Measurements from ENCODE around the gene TNFAIP2. TPM values are rescaled to one million over a fixed set of nuclear protein-coding genes. Genes with fewer than 3 reads are reported as not detected.

The TNFAIP2 gene
- total RNA-seq, 2 experiments from 2014 or later = not detected

- intact Hi-C loops (cut with micrococcal nuclease; ENCODE audit: unreplicated experiment) = no loop called here
- ChIA-PET CTCF (ENCODE audit: unreplicated experiment) (interaction anchor here (1.0 kb wide), 1 partner anchor 10 kb away, joined by 4 read pairs; no protein-coding TSS in a partner anchor), POLR2A (interaction anchor here (1.7 kb wide), 1 partner anchor 10 kb away, joined by 9 read pairs; no protein-coding TSS in a partner anchor)
- no peak overlapping the region for H2AFZ ChIP-seq (ENCODE audit: low read length)
- DNase-seq (ENCODE audit: low spot score) = no peak
- no peaks in the 10 kb centered on the region for H3K9me2 ChIP-seq (ENCODE audit: insufficient read depth, low read length)
- H3K4me1 ChIP-seq (ENCODE audit: insufficient read depth, low read length, poor library complexity, severe bottlenecking) = peaks cover 5% of the 10 kb centered on the region
- H3K79me2 ChIP-seq (ENCODE audit: insufficient read depth, low read depth, low read length) = no peaks in the 10 kb centered on the region
- no peak overlapping the region for H3K4me2 ChIP-seq (ENCODE audit: low read length)
- TF ChIP-seq EZH2phosphoT487 (IDR thresholded peaks at IDR 0.05; ENCODE audit: borderline replicate concordance, low read depth, low read length) = no peak
- no peaks in the 10 kb centered on the region for H3K36me3 ChIP-seq (ENCODE audit: insufficient read depth, low read length)
- H3K9me3 ChIP-seq (ENCODE audit: low read length) = no peaks in the 10 kb centered on the region
- H3K4me3 ChIP-seq (ENCODE audit: low read depth, low read length, poor library complexity, severe bottlenecking) = no peak overlapping the region
- H4K20me1 ChIP-seq (ENCODE audit: insufficient read depth, low read length) = no peaks in the 10 kb centered on the region
- no TSS peak for BruUV-seq (replicated peaks)
- H3K27ac ChIP-seq (ENCODE audit: low read depth, low read length, poor library complexity, severe bottlenecking) = no peak overlapping the region
These were observed 28.0 kb upstream of the TNFAIP2 start for GRCh38 chr14:103095210-103095778.

DNA sequence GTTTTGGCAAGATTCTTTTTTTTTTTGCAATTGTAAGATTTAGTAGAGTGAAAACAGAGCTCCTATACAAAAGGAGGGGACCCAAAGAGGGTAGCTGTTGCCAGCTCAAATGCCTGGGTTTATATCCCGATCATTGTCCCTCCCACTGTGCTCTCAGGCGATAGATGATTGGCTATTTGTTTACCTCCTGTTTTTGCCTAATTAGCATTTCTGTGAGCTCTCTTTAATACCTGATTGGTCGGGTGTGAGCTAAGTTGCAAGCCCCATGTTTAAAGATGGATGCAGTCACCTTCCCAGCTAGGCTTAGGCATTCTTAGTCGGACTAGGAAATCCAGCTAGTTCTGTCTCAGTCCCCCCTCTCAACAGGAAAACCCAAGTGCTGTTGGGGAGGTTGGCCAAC, 26.9 kb upstream of the TNFAIP2 start:
- H3K79me2 ChIP-seq (ENCODE audit: insufficient read depth, low read depth, low read length) = no peaks in the 10 kb centered on the region
- no TSS peak for BruUV-seq (replicated peaks)
- TF ChIP-seq EZH2phosphoT487 (IDR thresholded peaks at IDR 0.05; ENCODE audit: borderline replicate concordance, low read depth, low read length) = no peak
- TF ChIP-seq, protein P1, sequence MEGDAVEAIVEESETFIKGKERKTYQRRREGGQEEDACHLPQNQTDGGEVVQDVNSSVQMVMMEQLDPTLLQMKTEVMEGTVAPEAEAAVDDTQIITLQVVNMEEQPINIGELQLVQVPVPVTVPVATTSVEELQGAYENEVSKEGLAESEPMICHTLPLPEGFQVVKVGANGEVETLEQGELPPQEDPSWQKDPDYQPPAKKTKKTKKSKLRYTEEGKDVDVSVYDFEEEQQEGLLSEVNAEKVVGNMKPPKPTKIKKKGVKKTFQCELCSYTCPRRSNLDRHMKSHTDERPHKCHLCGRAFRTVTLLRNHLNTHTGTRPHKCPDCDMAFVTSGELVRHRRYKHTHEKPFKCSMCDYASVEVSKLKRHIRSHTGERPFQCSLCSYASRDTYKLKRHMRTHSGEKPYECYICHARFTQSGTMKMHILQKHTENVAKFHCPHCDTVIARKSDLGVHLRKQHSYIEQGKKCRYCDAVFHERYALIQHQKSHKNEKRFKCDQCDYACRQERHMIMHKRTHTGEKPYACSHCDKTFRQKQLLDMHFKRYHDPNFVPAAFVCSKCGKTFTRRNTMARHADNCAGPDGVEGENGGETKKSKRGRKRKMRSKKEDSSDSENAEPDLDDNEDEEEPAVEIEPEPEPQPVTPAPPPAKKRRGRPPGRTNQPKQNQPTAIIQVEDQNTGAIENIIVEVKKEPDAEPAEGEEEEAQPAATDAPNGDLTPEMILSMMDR (conservative IDR thresholded peaks at IDR 0.05; ENCODE audit: low read length) = no peak
- no peaks in the 10 kb centered on the region for H3K36me3 ChIP-seq (ENCODE audit: insufficient read depth, low read length)
- H3K4me2 ChIP-seq (ENCODE audit: low read length) = no peak overlapping the region
- no peak for DNase-seq (ENCODE audit: low spot score)
- ChIA-PET POLR2A (interaction anchor here (0.6 to 1.7 kb wide), 3 partner anchors 9 to 196 kb away, joined by 3 to 9 read pairs (median 4); no protein-coding TSS in a partner anchor), CTCF (ENCODE audit: unreplicated experiment) (interaction anchor here (0.6 to 1.0 kb wide), 2 partner anchors 9 to 350 kb away, joined by 4 read pairs; no protein-coding TSS in a partner anchor)
- H3K27ac ChIP-seq (ENCODE audit: low read depth, low read length, poor library complexity, severe bottlenecking) = no peak overlapping the region
- H4K20me1 ChIP-seq (ENCODE audit: insufficient read depth, low read length) = no peaks in the 10 kb centered on the region
- no peaks in the 10 kb centered on the region for H3K9me3 ChIP-seq (ENCODE audit: low read length)
- intact Hi-C loops (cut with micrococcal nuclease; ENCODE audit: unreplicated experiment) = no loop called here
- H3K9me2 ChIP-seq (ENCODE audit: insufficient read depth, low read length) = no peaks in the 10 kb centered on the region
- no peak overlapping the region for H2AFZ ChIP-seq (ENCODE audit: low read length)
- H3K4me1 ChIP-seq (ENCODE audit: insufficient read depth, low read length, poor library complexity, severe bottlenecking) = peaks cover 16% of the 10 kb centered on the region
- no peak overlapping the region for H3K4me3 ChIP-seq (ENCODE audit: low read depth, low read length, poor library complexity, severe bottlenecking)

DNA sequence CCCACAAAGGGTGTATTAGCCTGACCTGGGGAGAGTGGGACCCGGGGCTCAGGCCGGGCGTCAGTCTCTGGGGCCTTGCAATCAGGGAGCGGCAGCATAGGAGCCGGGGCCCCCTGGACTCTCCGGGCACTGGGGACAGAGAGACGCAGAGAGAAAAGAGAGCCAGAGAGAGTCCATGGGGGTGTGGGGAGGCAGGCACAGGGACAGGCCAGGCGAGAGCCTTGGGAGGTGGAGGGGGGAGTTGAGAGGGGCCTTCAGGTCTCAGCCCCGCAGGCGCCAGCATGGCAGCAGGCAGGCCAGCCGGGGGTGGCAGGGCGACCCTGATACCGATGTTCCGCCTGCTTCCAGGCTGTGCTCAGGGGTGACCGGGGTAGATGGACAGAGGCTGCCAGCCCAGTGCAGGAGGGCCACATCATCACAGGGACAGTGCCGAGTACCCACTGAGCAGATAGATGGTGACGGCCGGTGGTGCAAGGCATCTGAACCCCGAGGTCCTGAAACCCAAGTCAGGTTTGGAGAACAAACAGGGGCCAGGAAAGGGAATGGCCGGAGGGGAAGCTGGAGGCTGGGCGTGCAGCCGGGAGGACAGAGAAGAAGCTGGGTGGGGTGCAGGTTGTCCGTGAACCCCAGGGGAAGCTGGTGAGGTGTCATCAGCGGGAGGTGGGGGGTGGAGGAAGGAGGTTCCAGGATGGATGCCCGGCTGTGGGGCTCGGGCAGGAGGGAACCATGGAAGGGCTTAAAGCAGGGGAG, 25.8 kb upstream of the TNFAIP2 start:
- H3K9me2 ChIP-seq (ENCODE audit: insufficient read depth, low read length) = no peaks in the 10 kb centered on the region
- no peaks in the 10 kb centered on the region for H3K79me2 ChIP-seq (ENCODE audit: insufficient read depth, low read depth, low read length)
- peaks cover 17% of the 10 kb centered on the region for H3K4me1 ChIP-seq (ENCODE audit: insufficient read depth, low read length, poor library complexity, severe bottlenecking)
- H2AFZ ChIP-seq (ENCODE audit: low read length) = no peak overlapping the region
- no peak overlapping the region for H3K27ac ChIP-seq (ENCODE audit: low read depth, low read length, poor library complexity, severe bottlenecking)
- no peaks in the 10 kb centered on the region for H3K9me3 ChIP-seq (ENCODE audit: low read length)
- H4K20me1 ChIP-seq (ENCODE audit: insufficient read depth, low read length) = no peaks in the 10 kb centered on the region
- BruUV-seq (replicated peaks) = no TSS peak
- POLR2A ChIA-PET = interaction anchor here (1.0 kb wide), 1 partner anchor 195 kb away, joined by 4 read pairs; no protein-coding TSS in a partner anchor
- H3K36me3 ChIP-seq (ENCODE audit: insufficient read depth, low read length) = no peaks in the 10 kb centered on the region
- H3K4me3 ChIP-seq (ENCODE audit: low read depth, low read length, poor library complexity, severe bottlenecking) = no peak overlapping the region
- H3K4me2 ChIP-seq (ENCODE audit: low read length) = no peak overlapping the region
- CTCF ChIA-PET (ENCODE audit: unreplicated experiment) = no interaction called here
- intact Hi-C loops (cut with micrococcal nuclease; ENCODE audit: unreplicated experiment) = no loop called here
- no peak for TF ChIP-seq EZH2phosphoT487 (IDR thresholded peaks at IDR 0.05; ENCODE audit: borderline replicate concordance, low read depth, low read length)
- TF ChIP-seq, protein P1 (conservative IDR thresholded peaks at IDR 0.05; ENCODE audit: low read length) = no peak
- DNase-seq (ENCODE audit: low spot score) = no peak
